Neutrophil (primary cell): Measurements from ENCODE around the gene MEGF6.

Experiments used
- H3K27ac ChIP-seq: fragments of 200-600 bp; sonication (generic); 2 replicates; pipeline ENCODE4 v1.5.1; 2016; ENCODE audit warnings: mild to moderate bottlenecking, moderate library complexity
- H3K27me3 ChIP-seq: fragments of 200-600 bp; sonication (generic); 2 replicates; pipeline ENCODE4 v1.6.0; 2016; ENCODE audit warnings: mild to moderate bottlenecking
- H3K36me3 ChIP-seq: fragments of 200-600 bp; sonication (generic); 2 replicates; pipeline ENCODE4 v1.5.1; 2017
- H3K4me1 ChIP-seq, 2 experiments: fragments of 200-600 bp in 1 of 2; sonication (generic) in 1 of 2; 1 replicate in 1 of 2; 2 replicates in 1 of 2; pipeline versions ENCODE4 v1.5.1 to v1.6.1; 2013 to 2016; ENCODE audit warnings: low read depth in 1 of 2, low read length in 1 of 2, mild to moderate bottlenecking in 1 of 2, moderate library complexity in 1 of 2; ENCODE audit not compliant: control insufficient read depth in 1 of 2, insufficient read depth in 1 of 2
- H3K4me3 ChIP-seq, 2 experiments: fragments of 200-600 bp in 1 of 2; sonication (generic) in 1 of 2; 1 replicate in 1 of 2; 2 replicates in 1 of 2; pipeline ENCODE4 v1.5.1; 2013 to 2016; ENCODE audit warnings: low read depth in 1 of 2, low read length in 1 of 2, mild to moderate bottlenecking in 1 of 2, moderate library complexity in 1 of 2
- H3K9me3 ChIP-seq: fragments of 200-600 bp; sonication (generic); 2 replicates; pipeline ENCODE4 v1.5.1; 2016
- CTCF ChIP-seq: fragments of 200-600 bp; sonication (generic); IDR thresholded peaks from 2 replicates; pipeline ENCODE4 v1.5.1; 2016; ENCODE audit warnings: antibody characterized with exemption

MEGF6 gene

GRCh38 chr1:3450202-3450863, 161.0 kb downstream of the MEGF6 start:
- no peaks in the 10 kb centered on the region for H3K36me3 ChIP-seq
- peaks cover 60% of the 10 kb centered on the region for H3K27me3 ChIP-seq
- H3K4me3 ChIP-seq: no peak overlapping the region
- TF ChIP-seq CTCF: no peak
- peaks cover 4 to 14% of the 10 kb centered on the region in 2 experiments for H3K4me1 ChIP-seq
- no peak overlapping the region for H3K27ac ChIP-seq
- no peaks in the 10 kb centered on the region for H3K9me3 ChIP-seq

GRCh38 chr1:3444736-3445135, 166.6 kb downstream of the MEGF6 start:
- no peak for TF ChIP-seq CTCF
- no peaks in the 10 kb centered on the region for H3K9me3 ChIP-seq

GRCh38 chr1:3444298-3444697, 167.0 kb downstream of the MEGF6 start:
- no peak for TF ChIP-seq CTCF
- no peaks in the 10 kb centered on the region for H3K36me3 ChIP-seq
- no peaks in the 10 kb centered on the region for H3K4me1 ChIP-seq
- H3K9me3 ChIP-seq: no peaks in the 10 kb centered on the region
- H3K4me3 ChIP-seq: no peak overlapping the region
- no peak overlapping the region for H3K27ac ChIP-seq
- H3K27me3 ChIP-seq: peaks cover 9% of the 10 kb centered on the region

More at GRCh38 chr1:3444736-3445135, 166.6 kb downstream of the MEGF6 start:
- H3K36me3 ChIP-seq: no peaks in the 10 kb centered on the region
- H3K4me3 ChIP-seq: no peak overlapping the region
- H3K27ac ChIP-seq: no peak overlapping the region
- H3K27me3 ChIP-seq: peaks cover 12% of the 10 kb centered on the region
- H3K4me1 ChIP-seq: no peaks in the 10 kb centered on the region

GRCh38 chr1:3443807-3444206, 167.5 kb downstream of the MEGF6 start:
- H3K4me1 ChIP-seq: no peaks in the 10 kb centered on the region
- no peaks in the 10 kb centered on the region for H3K36me3 ChIP-seq
- TF ChIP-seq CTCF: no peak
- H3K27ac ChIP-seq: no peak overlapping the region
- H3K4me3 ChIP-seq: no peak overlapping the region
- peaks cover 7% of the 10 kb centered on the region for H3K27me3 ChIP-seq
- no peaks in the 10 kb centered on the region for H3K9me3 ChIP-seq

GRCh38 chr1:3442901-3443300, 168.4 kb downstream of the MEGF6 start:
- Histone ChIP-seq H3K9me3 (no peaks in the 10 kb centered on the region), H3K27ac (no peak overlapping the region), H3K27me3 (peaks cover 4% of the 10 kb centered on the region), H3K36me3 (no peaks in the 10 kb centered on the region), H3K4me1 (no peaks in the 10 kb centered on the region), H3K4me3 (no peak overlapping the region)
- TF ChIP-seq CTCF: no peak

GRCh38 chr1:3442331-3442730, 169.0 kb downstream of the MEGF6 start:
- no peaks in the 10 kb centered on the region for H3K9me3 ChIP-seq
- TF ChIP-seq CTCF: no peak
- no peak overlapping the region for H3K27ac ChIP-seq
- no peak overlapping the region for H3K4me3 ChIP-seq
- no peaks in the 10 kb centered on the region for H3K4me1 ChIP-seq
- H3K27me3 ChIP-seq: peaks cover 4% of the 10 kb centered on the region
- no peaks in the 10 kb centered on the region for H3K36me3 ChIP-seq
